ENCODE measurements around the gene ETS1.

DNA sequence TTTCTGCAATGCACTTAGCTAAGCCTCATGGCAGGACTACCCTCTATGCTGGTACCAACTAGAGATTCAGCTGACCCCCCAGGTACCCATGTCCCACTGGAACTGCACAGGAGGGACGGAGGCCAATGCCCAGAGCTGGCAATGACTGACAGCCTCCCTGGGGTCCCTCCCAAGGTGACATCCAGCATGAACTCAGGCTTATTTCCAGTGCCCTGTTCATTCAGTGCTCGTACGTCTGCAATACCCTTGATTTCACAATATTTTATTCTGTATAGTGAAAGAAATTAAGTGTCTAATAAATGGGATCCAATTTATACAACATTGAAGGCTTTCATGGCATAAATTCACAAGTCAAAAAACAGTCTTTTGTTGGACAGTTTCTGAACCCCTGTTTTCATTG, 20.2 kb downstream of the ETS1 start:
- TF ChIP-seq POLR2A (IDR thresholded peaks at IDR 0.05) (no peak), POLR2AphosphoS5 (IDR thresholded peaks at IDR 0.05) (no peak)
- TF ChIP-seq, protein P1, sequence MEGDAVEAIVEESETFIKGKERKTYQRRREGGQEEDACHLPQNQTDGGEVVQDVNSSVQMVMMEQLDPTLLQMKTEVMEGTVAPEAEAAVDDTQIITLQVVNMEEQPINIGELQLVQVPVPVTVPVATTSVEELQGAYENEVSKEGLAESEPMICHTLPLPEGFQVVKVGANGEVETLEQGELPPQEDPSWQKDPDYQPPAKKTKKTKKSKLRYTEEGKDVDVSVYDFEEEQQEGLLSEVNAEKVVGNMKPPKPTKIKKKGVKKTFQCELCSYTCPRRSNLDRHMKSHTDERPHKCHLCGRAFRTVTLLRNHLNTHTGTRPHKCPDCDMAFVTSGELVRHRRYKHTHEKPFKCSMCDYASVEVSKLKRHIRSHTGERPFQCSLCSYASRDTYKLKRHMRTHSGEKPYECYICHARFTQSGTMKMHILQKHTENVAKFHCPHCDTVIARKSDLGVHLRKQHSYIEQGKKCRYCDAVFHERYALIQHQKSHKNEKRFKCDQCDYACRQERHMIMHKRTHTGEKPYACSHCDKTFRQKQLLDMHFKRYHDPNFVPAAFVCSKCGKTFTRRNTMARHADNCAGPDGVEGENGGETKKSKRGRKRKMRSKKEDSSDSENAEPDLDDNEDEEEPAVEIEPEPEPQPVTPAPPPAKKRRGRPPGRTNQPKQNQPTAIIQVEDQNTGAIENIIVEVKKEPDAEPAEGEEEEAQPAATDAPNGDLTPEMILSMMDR (IDR thresholded peaks at IDR 0.05 in 8 of 11, conservative IDR thresholded peaks at IDR 0.05 in 3 of 11): no peak
